IPS DF 6.9 (cell line): ENCODE measurements around the gene RPL3.

Experiments
- DNase-seq: peaks from one replicate; pipeline ENCODE4 v3.0.0-alpha.2; 2013; ENCODE audit warnings: low read depth, low spot score
- H3K27ac ChIP-seq: one replicate; pipeline ENCODE4 v1.5.1; 2013; ENCODE audit warnings: low read length, control low read depth
- H3K27me3 ChIP-seq: 2 replicates; pipeline ENCODE4 v1.6.1; 2013; ENCODE audit warnings: mild to moderate bottlenecking, low read length; ENCODE audit not compliant: control insufficient read depth, insufficient read depth
- H3K36me3 ChIP-seq: 2 replicates; pipeline ENCODE4 v1.6.1; 2013; ENCODE audit warnings: low read length; ENCODE audit not compliant: control insufficient read depth, insufficient read depth
- H3K4me1 ChIP-seq: 2 replicates; pipeline ENCODE4 v1.6.1; 2013; ENCODE audit warnings: low read length; ENCODE audit not compliant: control insufficient read depth, insufficient read depth
- H3K4me3 ChIP-seq: 2 replicates; pipeline ENCODE4 v1.5.1; 2013; ENCODE audit warnings: mild to moderate bottlenecking, low read length
- H3K9me3 ChIP-seq: 2 replicates; pipeline ENCODE4 v1.6.1; 2013; ENCODE audit warnings: low read length, inconsistent platforms; ENCODE audit not compliant: control insufficient read depth, insufficient read depth
- WGBS: extraction: QIAGEN DNeasy Blood & Tissue Kit; methylation state at CpG from one replicate; pipeline ENCODE4 v1.1.7; 2013; ENCODE audit warnings: mixed read lengths, missing lambda C conversion rate; ENCODE audit not compliant: insufficient read length, insufficient coverage; 5-methylcytosine and 5-hydroxymethylcytosine counted together

RPL3 gene

DNA sequence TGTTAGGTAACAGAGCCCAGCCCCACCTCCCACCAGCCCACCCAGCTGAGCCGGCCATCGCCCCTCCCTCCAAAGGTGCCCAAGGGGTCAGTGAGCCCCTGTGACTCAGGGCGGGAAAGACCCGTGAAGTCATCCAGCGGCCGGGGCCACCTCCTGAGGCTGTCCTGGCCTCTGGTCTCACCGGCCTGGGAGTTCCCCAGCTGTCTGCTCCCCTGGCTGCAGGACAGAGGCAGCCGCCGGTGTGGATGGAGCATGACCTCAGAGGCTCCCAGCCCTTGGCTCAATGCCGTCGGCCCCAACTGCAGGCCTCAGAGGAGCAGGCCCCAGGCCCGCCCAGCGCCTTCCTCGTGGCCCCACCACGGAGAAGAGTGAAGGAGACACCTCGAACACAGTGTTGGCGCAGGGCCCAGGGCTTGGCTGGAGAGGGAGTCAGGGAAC is 28.7 kb downstream of the RPL3 start:
- DNase-seq, result no peak
- Histone ChIP-seq H3K27me3 (no peaks in the 10 kb centered on the region), H3K4me1 (peaks cover 4% of the 10 kb centered on the region; the same call in 1 of the 2 replicates), H3K36me3 (no peaks in the 10 kb centered on the region), H3K9me3 (no peaks in the 10 kb centered on the region), H3K27ac (no peak overlapping the region), H3K4me3 (no peak overlapping the region)
- no CpG with 5 or more reads among the region's 17 CpGs for WGBS

DNA sequence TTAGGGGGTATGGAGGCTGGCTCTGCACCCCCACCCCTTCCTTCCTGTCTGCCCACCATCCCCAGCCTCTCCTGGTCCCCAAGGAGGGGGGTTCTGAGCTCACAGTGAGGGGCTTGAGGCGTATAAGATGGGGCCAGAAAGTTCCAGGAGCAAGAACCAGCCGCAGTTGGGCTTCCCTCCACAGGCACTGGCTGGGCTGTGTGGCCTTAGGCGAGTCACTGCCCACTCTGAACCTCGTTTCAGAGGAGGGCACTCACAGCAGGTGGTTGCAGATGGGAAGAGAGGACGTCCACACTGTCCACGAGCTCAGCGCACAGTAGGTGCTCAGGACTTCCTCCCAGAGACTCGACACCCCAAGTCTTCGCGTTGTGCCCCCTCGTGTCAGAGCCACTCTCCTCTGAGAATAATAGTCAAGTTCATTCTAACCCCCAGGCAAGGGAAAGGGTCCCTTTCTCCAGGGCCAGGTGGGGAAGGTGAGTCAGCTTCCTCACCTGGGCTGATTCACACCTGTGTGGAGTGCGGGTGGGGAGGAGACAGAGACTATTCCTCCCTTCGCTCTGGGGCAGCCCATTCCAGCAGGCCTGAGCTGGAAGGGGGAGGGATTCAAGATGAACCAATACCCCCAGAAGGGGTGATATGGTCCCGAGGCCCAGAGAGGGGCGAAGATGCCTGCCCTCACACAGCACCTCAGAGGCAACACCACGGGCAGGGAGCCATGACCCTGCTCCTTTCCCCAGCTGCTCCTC is 29.3 kb downstream of the RPL3 start:
- Histone ChIP-seq H3K36me3 (no peaks in the 10 kb centered on the region), H3K27ac (no peak overlapping the region), H3K4me1 (peaks cover 4% of the 10 kb centered on the region; the same call in 1 of the 2 replicates), H3K9me3 (no peaks in the 10 kb centered on the region), H3K4me3 (no peak overlapping the region), H3K27me3 (no peaks in the 10 kb centered on the region)
- no peak for DNase-seq
- WGBS, result no CpG with 5 or more reads among the region's 16 CpGs

DNA sequence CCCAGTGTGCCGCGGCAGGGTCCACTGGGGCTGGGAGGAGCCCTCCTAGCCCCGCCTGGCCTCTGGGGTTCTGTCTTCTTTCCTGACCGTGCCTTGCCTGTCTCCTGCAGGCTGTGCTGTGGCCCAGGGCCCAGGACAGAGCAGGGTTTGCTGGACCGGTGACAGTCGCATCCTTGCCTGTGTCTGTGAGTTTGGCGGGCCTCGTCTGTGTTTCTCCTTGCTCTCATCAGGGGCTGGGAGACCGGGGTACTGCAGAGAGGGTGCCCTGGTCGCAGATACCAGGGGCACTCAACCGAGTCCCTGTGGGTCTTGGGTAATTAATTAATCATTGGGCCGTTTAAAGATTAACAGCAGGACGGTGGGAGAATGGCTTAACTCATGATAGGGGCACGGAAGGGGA is 29.9 kb downstream of the RPL3 start:
- Histone ChIP-seq H3K36me3 (no peaks in the 10 kb centered on the region), H3K4me1 (peaks cover 4% of the 10 kb centered on the region; the same call in 1 of the 2 replicates), H3K27me3 (no peaks in the 10 kb centered on the region), H3K9me3 (no peaks in the 10 kb centered on the region), H3K4me3 (no peak overlapping the region), H3K27ac (no peak overlapping the region)
- no CpG with 5 or more reads among the region's 14 CpGs for WGBS
- DNase-seq, result no peak

DNA sequence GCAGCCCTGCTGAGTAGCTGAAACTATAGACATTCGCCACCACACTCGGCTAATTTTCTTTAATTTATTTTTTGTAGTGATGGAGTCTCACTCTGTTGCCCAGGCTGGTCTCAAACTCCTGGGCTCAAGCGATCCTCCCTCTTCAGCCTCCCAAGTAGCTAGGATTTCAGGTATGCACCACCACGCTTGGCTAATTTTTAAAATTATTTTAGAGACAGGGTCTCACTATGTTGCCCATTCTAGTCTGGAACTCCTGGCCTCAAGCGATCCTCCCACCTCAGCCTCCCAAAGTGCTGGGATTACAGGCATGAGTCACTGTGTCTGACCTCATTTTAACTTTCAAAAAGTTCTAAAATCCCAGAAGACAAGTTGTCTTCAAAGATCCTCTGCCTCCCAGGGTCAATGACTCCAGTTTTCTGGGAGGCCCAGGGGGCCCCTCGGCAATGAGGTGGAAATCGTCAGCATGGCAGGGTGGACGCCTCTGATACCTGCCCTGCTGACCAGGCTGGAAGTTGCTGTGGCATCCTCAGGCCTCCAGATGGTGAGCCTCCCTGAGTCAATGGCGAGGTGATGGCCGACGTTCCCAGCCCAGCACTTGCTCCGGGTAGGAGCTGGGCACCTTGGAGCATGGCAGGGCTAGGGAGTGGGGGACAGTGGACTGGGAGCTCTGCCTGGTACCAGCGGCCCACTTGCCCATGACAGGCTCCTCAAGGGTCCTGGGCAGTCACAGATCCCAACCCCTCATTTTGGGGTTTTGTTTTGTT is 31.1 kb downstream of the RPL3 start:
- no peaks in the 10 kb centered on the region for H3K36me3 ChIP-seq
- WGBS, result no CpG with 5 or more reads among the region's 13 CpGs
- peaks cover 4% of the 10 kb centered on the region; the same call in 1 of the 2 replicates for H3K4me1 ChIP-seq
- no peak for DNase-seq
- no peak overlapping the region for H3K27ac ChIP-seq
- H3K27me3 ChIP-seq, result no peaks in the 10 kb centered on the region
- H3K9me3 ChIP-seq, result no peaks in the 10 kb centered on the region
- H3K4me3 ChIP-seq, result no peak overlapping the region

DNA sequence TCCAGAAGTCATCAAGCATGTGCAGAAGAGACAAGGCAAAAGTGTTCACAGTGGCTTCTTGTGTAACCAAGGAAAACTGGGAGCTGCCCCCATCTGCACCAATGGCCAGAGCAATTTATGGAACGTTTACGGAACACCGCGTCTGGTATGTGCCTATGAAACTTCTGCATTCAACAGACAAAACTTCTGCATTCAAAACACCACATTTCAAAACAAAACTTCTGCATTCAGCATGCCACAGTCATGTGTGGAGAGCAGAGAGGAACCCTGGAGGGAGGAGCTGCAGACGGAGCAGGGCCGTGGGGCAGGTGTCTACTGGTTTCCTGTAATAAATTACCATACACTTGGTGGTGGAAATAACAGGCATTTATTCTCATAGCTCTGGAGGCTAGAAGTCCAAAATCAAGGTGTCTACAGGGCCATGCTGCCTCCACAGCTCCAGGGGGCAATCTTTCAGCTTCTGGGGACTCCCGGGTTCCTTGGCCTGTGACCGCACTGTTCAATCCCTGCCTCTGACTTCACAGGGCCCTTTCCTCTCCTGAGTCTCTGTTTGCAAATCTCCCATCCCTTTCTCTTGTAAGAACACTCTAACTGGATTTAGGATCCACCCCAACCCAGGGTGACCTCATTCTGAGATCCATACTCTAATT is 32.2 kb downstream of the RPL3 start:
- no CpG with 5 or more reads among the region's 8 CpGs for WGBS
- Histone ChIP-seq H3K9me3 (no peaks in the 10 kb centered on the region), H3K36me3 (no peaks in the 10 kb centered on the region), H3K4me3 (no peak overlapping the region), H3K4me1 (peaks cover 2% of the 10 kb centered on the region; the same call in 1 of the 2 replicates), H3K27ac (no peak overlapping the region), H3K27me3 (no peaks in the 10 kb centered on the region)
- no peak for DNase-seq

DNA sequence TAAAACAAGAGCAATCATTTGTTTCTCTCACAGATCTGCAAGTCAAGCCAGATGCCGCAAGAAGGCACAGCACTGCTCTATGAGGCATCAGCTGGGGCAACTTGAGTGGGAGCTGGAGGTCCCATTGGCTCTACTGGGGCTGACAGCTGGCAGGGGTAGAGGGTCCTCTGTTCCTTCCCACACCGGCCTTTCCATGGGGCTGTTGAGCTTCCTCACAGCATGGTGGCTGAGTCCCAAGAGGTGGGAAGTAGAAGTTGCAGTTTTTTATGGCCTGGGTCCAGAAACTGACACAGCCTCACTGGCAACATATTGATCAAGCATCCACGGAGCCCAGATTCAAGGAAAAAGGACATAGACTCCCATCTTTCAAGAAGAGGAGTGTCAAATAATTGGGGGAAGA is 34.4 kb downstream of the RPL3 start:
- Histone ChIP-seq H3K36me3 (no peaks in the 10 kb centered on the region), H3K27ac (no peak overlapping the region), H3K4me3 (no peak overlapping the region), H3K4me1 (no peaks in the 10 kb centered on the region), H3K9me3 (no peaks in the 10 kb centered on the region), H3K27me3 (no peaks in the 10 kb centered on the region)
- no CpG with 5 or more reads among the region's 3 CpGs for WGBS
- DNase-seq, result no peak

DNA sequence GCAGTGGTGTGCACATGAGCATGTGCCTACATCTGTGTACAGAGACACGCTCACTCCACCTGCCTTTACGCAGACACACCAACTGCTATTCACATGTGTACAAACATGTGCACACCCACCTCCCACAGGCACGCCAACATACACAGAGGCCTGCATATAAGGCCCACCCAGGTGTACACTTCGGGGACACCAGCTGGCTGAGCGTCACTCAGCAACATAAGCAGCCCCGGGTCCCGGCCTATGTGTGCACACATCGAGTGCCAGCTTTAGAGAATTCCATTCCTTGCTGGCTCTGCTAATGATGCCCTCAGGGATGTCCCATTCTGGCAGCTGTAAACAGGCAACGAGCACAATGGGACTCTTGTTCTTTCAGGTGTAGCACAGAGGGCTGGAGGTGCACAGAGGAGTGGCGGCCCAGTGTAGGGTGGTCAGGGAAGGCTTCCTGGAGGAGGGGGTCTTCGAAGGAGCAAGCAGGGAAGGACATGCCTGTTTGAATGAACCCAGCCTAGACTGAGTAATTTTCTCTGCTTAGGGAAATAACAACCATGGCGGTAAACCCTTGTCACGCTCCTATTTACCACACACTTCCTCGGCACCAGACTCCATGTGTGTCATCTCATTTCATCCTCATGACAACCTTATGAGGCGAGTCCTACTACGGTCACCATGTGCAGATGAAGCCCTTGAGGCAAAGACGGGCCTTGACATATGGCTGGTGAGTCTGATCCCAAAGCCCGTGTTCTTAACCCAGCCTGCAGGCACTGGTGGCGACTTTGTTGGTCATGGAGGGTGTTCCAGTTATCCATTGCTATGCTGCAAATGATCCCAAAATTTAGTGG is 35.1 kb downstream of the RPL3 start:
- no peak for DNase-seq
- H3K27me3 ChIP-seq, result no peaks in the 10 kb centered on the region
- no CpG with 5 or more reads among the region's 19 CpGs for WGBS
- no peaks in the 10 kb centered on the region for H3K9me3 ChIP-seq
- H3K4me1 ChIP-seq, result no peaks in the 10 kb centered on the region
- H3K36me3 ChIP-seq, result no peaks in the 10 kb centered on the region
- no peak overlapping the region for H3K4me3 ChIP-seq
- no peak overlapping the region for H3K27ac ChIP-seq

DNA sequence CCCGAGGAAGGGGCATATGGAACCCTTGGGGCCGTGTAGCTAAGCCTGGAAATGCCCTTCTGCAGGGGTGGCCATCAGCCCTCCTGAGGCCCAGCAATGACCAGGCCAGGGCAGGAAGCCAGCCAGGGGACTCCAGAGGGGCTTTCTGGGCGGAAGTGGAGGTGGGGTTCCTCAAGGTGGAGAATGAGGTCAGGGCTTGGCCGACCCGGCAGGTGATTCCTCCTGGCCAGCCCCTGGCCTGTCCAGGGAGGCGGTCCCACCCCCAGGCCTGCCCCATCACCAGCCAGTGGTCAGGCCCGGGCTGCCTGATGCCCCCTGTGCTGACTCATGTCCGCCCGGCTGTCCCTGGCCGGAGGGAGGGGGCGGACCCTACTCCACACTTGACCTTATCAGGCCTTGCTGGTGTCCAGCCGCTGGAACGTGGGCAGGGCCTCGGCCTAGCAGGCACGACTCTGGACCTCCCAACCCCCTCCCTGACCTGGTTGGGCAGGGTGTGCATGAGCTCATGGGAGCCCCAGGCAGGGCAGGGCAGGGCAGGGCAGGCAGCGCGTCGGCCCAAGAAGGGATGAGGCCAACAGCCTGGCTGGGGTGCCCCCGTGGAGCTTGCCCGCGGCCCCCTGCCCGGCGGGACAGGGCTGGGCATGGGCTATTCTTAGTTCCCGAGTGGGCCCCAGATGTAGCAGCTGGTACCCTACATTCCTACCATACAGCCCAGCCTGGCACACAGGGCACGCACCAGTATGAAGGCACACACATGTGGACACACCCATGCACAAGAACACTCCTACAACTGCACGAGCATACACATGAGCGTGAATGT is 35.9 kb downstream of the RPL3 start:
- Histone ChIP-seq H3K4me1 (no peaks in the 10 kb centered on the region), H3K4me3 (no peak overlapping the region), H3K9me3 (no peaks in the 10 kb centered on the region), H3K36me3 (no peaks in the 10 kb centered on the region), H3K27ac (no peak overlapping the region), H3K27me3 (no peaks in the 10 kb centered on the region)
- no CpG with 5 or more reads among the region's 27 CpGs for WGBS
- no peak for DNase-seq

DNA sequence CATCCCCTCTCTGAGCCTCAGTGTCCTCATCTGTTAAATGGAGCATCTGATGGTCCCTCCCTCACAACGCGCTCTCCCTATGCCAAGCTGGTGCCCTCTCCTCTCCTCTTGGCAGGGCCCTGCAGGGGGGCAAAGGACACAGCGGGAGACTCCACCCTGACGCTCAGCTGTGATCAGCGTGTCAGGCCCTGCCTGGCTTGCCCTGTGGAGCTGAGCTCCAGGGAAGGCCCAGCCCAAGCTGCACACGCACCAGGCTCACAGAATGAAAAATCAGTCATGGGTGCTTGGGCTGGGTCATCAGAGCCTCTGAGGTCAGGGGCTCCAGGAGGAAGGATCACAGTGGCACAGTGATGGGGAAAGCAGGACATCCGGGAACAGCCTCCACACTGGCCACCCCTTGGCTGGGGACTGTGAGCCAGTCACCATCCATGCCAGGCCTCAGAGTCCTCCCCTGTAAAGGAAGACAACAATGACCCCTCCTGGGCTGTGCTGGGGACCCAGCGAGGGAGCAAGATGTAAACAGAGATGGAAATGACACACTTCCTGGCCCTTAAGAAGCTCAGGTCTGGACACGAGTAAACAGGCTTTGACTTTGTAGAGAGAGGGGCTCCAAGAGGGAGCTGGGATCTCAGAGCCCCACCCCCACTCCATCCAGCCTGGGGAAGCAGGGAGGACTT is 36.6 kb downstream of the RPL3 start:
- Histone ChIP-seq H3K36me3 (no peaks in the 10 kb centered on the region), H3K4me3 (no peak overlapping the region), H3K4me1 (no peaks in the 10 kb centered on the region), H3K27me3 (no peaks in the 10 kb centered on the region), H3K27ac (no peak overlapping the region), H3K9me3 (no peaks in the 10 kb centered on the region)
- DNase-seq, result no peak
- no CpG with 5 or more reads among the region's 9 CpGs for WGBS
